Endodermal cell (in vitro differentiated cells): Measurements from ENCODE around the gene SLC17A9. TPM values are rescaled to one million over a fixed set of nuclear protein-coding genes. Genes with fewer than 3 reads are reported as not detected.

ENCODE experiments used
- DNase-seq: peaks from one replicate; pipeline ENCODE4 v3.0.0-alpha.2; 2017
- H3K27ac ChIP-seq: 2 replicates; pipeline ENCODE4 v1.5.1; 2013; ENCODE audit warnings: mild to moderate bottlenecking, low read depth, low read length, moderate library complexity
- H3K27me3 ChIP-seq: 2 replicates; pipeline ENCODE4 v1.6.1; 2013; ENCODE audit warnings: mild to moderate bottlenecking, low read length, moderate library complexity; ENCODE audit not compliant: insufficient read depth, control insufficient read depth, poor library complexity, severe bottlenecking
- H3K36me3 ChIP-seq: 2 replicates; pipeline ENCODE4 v1.7.0; 2013; ENCODE audit warnings: mild to moderate bottlenecking, low read length, moderate library complexity; ENCODE audit not compliant: control insufficient read depth, insufficient read depth
- H3K4me1 ChIP-seq: one replicate; pipeline ENCODE4 v1.7.0; 2013; ENCODE audit warnings: low read length; ENCODE audit not compliant: control insufficient read depth, insufficient read depth
- H3K4me3 ChIP-seq: 2 replicates; pipeline ENCODE4 v1.5.1; 2013; ENCODE audit warnings: mild to moderate bottlenecking, low read length, moderate library complexity
- H3K9ac ChIP-seq: 2 replicates; pipeline ENCODE4 v1.6.1; 2013; ENCODE audit warnings: mild to moderate bottlenecking, low read length, moderate library complexity; ENCODE audit not compliant: poor library complexity, severe bottlenecking; ENCODE audit errors: extremely low read depth
- H3K9me3 ChIP-seq: 2 replicates; pipeline ENCODE4 v1.6.1; 2013; ENCODE audit warnings: mild to moderate bottlenecking, low read length, moderate library complexity; ENCODE audit not compliant: control insufficient read depth
- H3K27ac Mint-ChIP-seq: 2 replicates; pipeline ENCODE4 v1.8.0; 2020; ENCODE audit warnings: mixed read lengths
- H3K27me3 Mint-ChIP-seq: 2 replicates; pipeline ENCODE4 v1.8.0; 2021; ENCODE audit warnings: mild to moderate bottlenecking, mixed read lengths; ENCODE audit not compliant: insufficient read depth
- H3K36me3 Mint-ChIP-seq: 2 replicates; pipeline ENCODE4 v1.8.0; 2020; ENCODE audit warnings: low read depth, mixed read lengths
- H3K4me1 Mint-ChIP-seq: 2 replicates; pipeline ENCODE4 v1.8.0; 2020; ENCODE audit warnings: mixed read lengths
- H3K4me3 Mint-ChIP-seq: 2 replicates; pipeline ENCODE4 v1.8.0; 2020; ENCODE audit warnings: mild to moderate bottlenecking, moderate library complexity, mixed read lengths
- H3K9me3 Mint-ChIP-seq: 2 replicates; pipeline ENCODE4 v1.8.0; 2020; ENCODE audit warnings: mild to moderate bottlenecking, mixed read lengths
- CTCF ChIP-seq: fragments of 200-600 bp; sonication (generic); conservative IDR thresholded peaks from 2 replicates; pipeline ENCODE4 v1.5.0; 2021; ENCODE audit warnings: antibody characterized with exemption, mild to moderate bottlenecking
- WGBS, 2 experiments: methylation state at CpG; one replicate each; pipeline versions ENCODE4 v1.1.5 to v1.1.7; 2013; ENCODE audit warnings: missing lambda C conversion rate in 2 of 2, mixed read lengths in 1 of 2; ENCODE audit not compliant: insufficient coverage in 1 of 2, insufficient read length in 1 of 2; 5-methylcytosine and 5-hydroxymethylcytosine counted together
- total RNA-seq, 2 donors: library from RNA; stranded (reverse); fragmentation: NEBNext Ultra II Directional in 1 of 2; extraction: Animal tissue kit (Norgen Biotek cat#: 25700) in 1 of 2; gene quantifications; 2 replicates in 1 of 2; 3 replicates in 1 of 2; pipeline ENCODE4 v1.2.1, GENCODE V29; 2021

Gene SLC17A9
- total RNA-seq, 2 donors from 2014 or later, result 8.9 to 10.2 TPM

GRCh38 chr20:62999580-62999979 is 47.1 kb downstream of the SLC17A9 start:
- Histone ChIP-seq H3K4me3 (no peak overlapping the region), H3K27me3 (peaks cover 75% of the 10 kb centered on the region), H3K9ac (no peak overlapping the region), H3K27ac (no peak overlapping the region), H3K9me3 (no peaks in the 10 kb centered on the region), H3K4me1 (no peaks in the 10 kb centered on the region), H3K36me3 (no peaks in the 10 kb centered on the region)
- no peaks in the 10 kb centered on the region for H3K9me3 Mint-ChIP-seq
- no peak overlapping the region for H3K27ac Mint-ChIP-seq
- DNase-seq, result no peak
- H3K4me3 Mint-ChIP-seq, result no peak overlapping the region
- WGBS, 2 experiments, result 89 to 94% methylated on average over 13 to 16 of the region's 16 CpGs
- no peak for TF ChIP-seq CTCF
- no peaks in the 10 kb centered on the region for H3K36me3 Mint-ChIP-seq
- H3K4me1 Mint-ChIP-seq, result peaks cover 6% of the 10 kb centered on the region
- peaks cover 46% of the 10 kb centered on the region for H3K27me3 Mint-ChIP-seq

GRCh38 chr20:63000036-63000435 is 47.5 kb downstream of the SLC17A9 start:
- H3K4me1 Mint-ChIP-seq, result peaks cover 6% of the 10 kb centered on the region
- peaks cover 79% of the 10 kb centered on the region for H3K27me3 ChIP-seq
- no peak overlapping the region for H3K4me3 Mint-ChIP-seq

GRCh38 chr20:63000958-63001357 is 48.4 kb downstream of the SLC17A9 start:
- no peak for DNase-seq
- H3K9ac ChIP-seq, result no peak overlapping the region
- Mint-ChIP-seq H3K27me3 (peaks cover 60% of the 10 kb centered on the region), H3K4me1 (peaks cover 6% of the 10 kb centered on the region), H3K27ac (no peak overlapping the region), H3K4me3 (no peak overlapping the region), H3K9me3 (no peaks in the 10 kb centered on the region), H3K36me3 (no peaks in the 10 kb centered on the region)
- H3K27me3 ChIP-seq, result peaks cover 88% of the 10 kb centered on the region
- H3K4me3 ChIP-seq, result no peak overlapping the region
- no peak overlapping the region for H3K27ac ChIP-seq
- WGBS, 2 experiments, result 76 to 84% methylated on average over 9 to 11 of the region's 11 CpGs
- TF ChIP-seq CTCF, result no peak
- H3K36me3 ChIP-seq, result no peaks in the 10 kb centered on the region
- H3K9me3 ChIP-seq, result no peaks in the 10 kb centered on the region
- H3K4me1 ChIP-seq, result no peaks in the 10 kb centered on the region

More at GRCh38 chr20:63000036-63000435, 47.5 kb downstream of the SLC17A9 start:
- H3K4me1 ChIP-seq, result no peaks in the 10 kb centered on the region
- WGBS, 2 experiments, result 92% methylated on average over 11 to 14 of the region's 14 CpGs
- no peak for TF ChIP-seq CTCF
- no peak overlapping the region for H3K9ac ChIP-seq
- H3K27ac Mint-ChIP-seq, result no peak overlapping the region
- no peaks in the 10 kb centered on the region for H3K36me3 Mint-ChIP-seq
- no peaks in the 10 kb centered on the region for H3K36me3 ChIP-seq
- H3K27me3 Mint-ChIP-seq, result peaks cover 51% of the 10 kb centered on the region
- no peak for DNase-seq
- no peak overlapping the region for H3K4me3 ChIP-seq
- H3K9me3 ChIP-seq, result no peaks in the 10 kb centered on the region
- no peak overlapping the region for H3K27ac ChIP-seq
- H3K9me3 Mint-ChIP-seq, result no peaks in the 10 kb centered on the region
